Transverse colon (tissue), 4 donors: ENCODE measurements around the gene MYH1.

Experiments
- CTCF ChIP-seq, 5 experiments: fragments of 200-600 bp in 3 of 5; fragments of 450-650 bp in 2 of 5; sonication (generic) in 3 of 5; IDR thresholded peaks; 1 replicate in 2 of 5; 2 replicates in 3 of 5; pipeline ENCODE4 v1.5.1; 2016 to 2017; ENCODE audit warnings: antibody characterized with exemption in 5 of 5, inconsistent platforms in 3 of 5, mild to moderate bottlenecking in 2 of 5, moderate library complexity in 1 of 5
- POLR2A ChIP-seq: fragments of 450-650 bp; IDR thresholded peaks from one replicate; pipeline ENCODE4 v1.6.1; 2016; ENCODE audit warnings: antibody characterized with exemption, mild to moderate bottlenecking, moderate library complexity
- POLR2AphosphoS5 ChIP-seq, 3 donors: sonication (generic); formaldehyde crosslinking; IDR thresholded peaks; one replicate each; pipeline ENCODE4 v1.6.1; 2016; ENCODE audit warnings: antibody characterized with exemption in 3 of 3

GRCh38 chr17:10549096-10549842 is 30.9 kb upstream of the MYH1 start, which contains the start of gene MYH2:
- no peak for TF ChIP-seq CTCF (IDR thresholded peaks at IDR 0.05)
- no peak for TF ChIP-seq POLR2AphosphoS5 (IDR thresholded peaks at IDR 0.05)
- no peak for TF ChIP-seq POLR2A
